H1 (cell line): ENCODE measurements around the gene DUSP18. TPM values are rescaled to one million over a fixed set of nuclear protein-coding genes. Genes with fewer than 3 reads are reported as not detected.

Experiments used
- CTCF ChIA-PET: fragments of 300-600 bp; sonication (Branson Sonifier 250); formaldehyde crosslinking; loops from one replicate; lab custom pipeline; 2021; ENCODE audit not compliant: partially characterized antibody; lab: Charles Lee
- POLR2A ChIA-PET: fragments of 300-600 bp; sonication (Branson Sonifier 250); formaldehyde crosslinking; loops from one replicate; lab custom pipeline; 2021; ENCODE audit warnings: inconsistent platforms; ENCODE audit not compliant: partially characterized antibody; lab: Charles Lee
- DNase-seq, 2 experiments: peaks; one replicate each; pipeline versions ENCODE4 v3.0.0 to v3.0.0-alpha.2; 2010 to 2022; ENCODE audit warnings: low spot score in 2 of 2, low read depth in 1 of 2, mixed read lengths in 1 of 2
- FAIRE-seq: peaks from 2 replicates; lab custom pipeline; 2011; peaks lifted over from hg19 to GRCh38; lab: Jason Lieb, UNC
- H2AFZ ChIP-seq: 2 replicates; pipeline ENCODE4 v1.8.1; 2012; ENCODE audit warnings: low read length, inconsistent platforms
- H2AK5ac ChIP-seq: 2 replicates; pipeline ENCODE4 v1.6.1; 2013; ENCODE audit warnings: low read depth, low read length
- H2BK120ac ChIP-seq: replicated peaks from 2 replicates; pipeline ENCODE3; 2013; ENCODE audit warnings: low read depth, low read length, inconsistent platforms
- H2BK12ac ChIP-seq: 2 replicates; pipeline ENCODE4 v1.6.1; 2013; ENCODE audit warnings: low read depth, low read length
- H2BK15ac ChIP-seq: 2 replicates; pipeline ENCODE4 v1.6.1; 2013; ENCODE audit warnings: low read length
- H2BK20ac ChIP-seq: 2 replicates; pipeline ENCODE4 v1.6.1; 2013; ENCODE audit warnings: low read length
- H2BK5ac ChIP-seq: 2 replicates; pipeline ENCODE4 v1.6.1; 2013; ENCODE audit warnings: low read depth, low read length
- H3K14ac ChIP-seq: 2 replicates; pipeline ENCODE4 v1.6.1; 2013; ENCODE audit warnings: inconsistent platforms; ENCODE audit not compliant: insufficient read length
- H3K18ac ChIP-seq: 2 replicates; pipeline ENCODE4 v1.6.1; 2013; ENCODE audit warnings: low read length; ENCODE audit errors: extremely low read depth
- H3K23ac ChIP-seq: 2 replicates; pipeline ENCODE4 v1.6.1; 2013; ENCODE audit warnings: inconsistent platforms; ENCODE audit not compliant: insufficient read length
- H3K23me2 ChIP-seq: 2 replicates; pipeline ENCODE4 v1.6.1; 2013; ENCODE audit warnings: low read depth, low read length
- H3K27ac ChIP-seq: 2 replicates; pipeline ENCODE4 v1.6.1; 2011; ENCODE audit warnings: low read depth, low read length, inconsistent platforms
- H3K27me3 ChIP-seq, 4 experiments: replicated peaks in 1 of 4; 1 replicate in 1 of 4; 2 replicates in 3 of 4; pipeline versions ENCODE4 v1.6.1 to v1.8.1; 2011 to 2013; ENCODE audit warnings: low read length in 3 of 4, mild to moderate bottlenecking in 3 of 4, inconsistent platforms in 2 of 4, mixed read lengths in 2 of 4, moderate library complexity in 1 of 4; ENCODE audit not compliant: control insufficient read depth in 3 of 4, insufficient read depth in 3 of 4; ENCODE audit errors: extremely low read depth in 1 of 4
- H3K36me3 ChIP-seq, 4 experiments: 2 replicates each; pipeline versions ENCODE4 v1.6.1 to v1.8.1; 2011 to 2013; ENCODE audit warnings: mild to moderate bottlenecking in 4 of 4, low read length in 3 of 4, moderate library complexity in 2 of 4, control low read depth in 1 of 4, inconsistent platforms in 1 of 4; ENCODE audit not compliant: insufficient read depth in 4 of 4, control insufficient read depth in 2 of 4
- H3K4ac ChIP-seq: replicated peaks from 2 replicates; pipeline ENCODE3; 2013; ENCODE audit warnings: low read length, low read depth, mixed read lengths, inconsistent platforms; ENCODE audit not compliant: insufficient read length
- H3K4me1 ChIP-seq, 4 experiments: replicated peaks in 1 of 4; 1 replicate in 1 of 4; 2 replicates in 3 of 4; pipeline versions ENCODE4 v1.6.1 to v1.8.1; 2011 to 2013; ENCODE audit warnings: low read length in 3 of 4, inconsistent platforms in 2 of 4, mixed read lengths in 1 of 4; ENCODE audit not compliant: insufficient read depth in 4 of 4, control insufficient read depth in 3 of 4
- H3K4me2 ChIP-seq, 2 experiments: 2 replicates each; pipeline versions ENCODE4 v1.6.1 to v1.8.1; 2011 to 2013; ENCODE audit warnings: low read depth in 2 of 2, low read length in 2 of 2, control low read depth in 1 of 2, inconsistent platforms in 1 of 2, mild to moderate bottlenecking in 1 of 2; ENCODE audit not compliant: insufficient read depth in 1 of 2
- H3K4me3 ChIP-seq, 4 experiments: fragments of 200-600, 300-600 bp in 1 of 4; sonication (generic), shearing (Covaris generic), sonication (Bioruptor Twin) in 1 of 4; 2 replicates each; pipeline versions ENCODE4 v1.5.1 to v1.8.1; 2011 to 2016; ENCODE audit warnings: low read length in 4 of 4, low read depth in 3 of 4, control low read depth in 2 of 4, inconsistent platforms in 2 of 4, mild to moderate bottlenecking in 2 of 4, mixed read lengths in 1 of 4, moderate library complexity in 1 of 4; ENCODE audit not compliant: insufficient read depth in 2 of 4; ENCODE audit errors: extremely low read depth in 1 of 4
- H3K56ac ChIP-seq: replicated peaks from 2 replicates; pipeline ENCODE3; 2013; ENCODE audit warnings: low read depth, mild to moderate bottlenecking, mixed read lengths, low read length, inconsistent platforms; ENCODE audit not compliant: insufficient read length
- H3K79me1 ChIP-seq: 2 replicates; pipeline ENCODE4 v1.6.1; 2013; ENCODE audit warnings: low read depth, low read length, control low read depth
- H3K79me2 ChIP-seq, 2 experiments: 2 replicates each; pipeline versions ENCODE4 v1.6.1 to v1.8.1; 2012 to 2013; ENCODE audit warnings: low read length in 2 of 2, mild to moderate bottlenecking in 2 of 2, inconsistent platforms in 1 of 2; ENCODE audit not compliant: insufficient read depth in 2 of 2, control insufficient read depth in 1 of 2
- H3K9ac ChIP-seq, 4 experiments: replicated peaks in 1 of 4; 1 replicate in 1 of 4; 2 replicates in 3 of 4; pipeline versions ENCODE4 v1.6.1 to v1.8.1; 2011 to 2013; ENCODE audit warnings: low read depth in 3 of 4, low read length in 3 of 4, control low read depth in 2 of 4, mild to moderate bottlenecking in 2 of 4, moderate library complexity in 2 of 4, inconsistent platforms in 1 of 4; ENCODE audit errors: extremely low read depth in 1 of 4
- H3K9me3 ChIP-seq, 2 experiments: 2 replicates each; pipeline versions ENCODE4 v1.6.1 to v1.8.1; 2012 to 2013; ENCODE audit warnings: mild to moderate bottlenecking in 2 of 2, moderate library complexity in 2 of 2, control low read depth in 1 of 2, inconsistent platforms in 1 of 2, low read depth in 1 of 2, low read length in 1 of 2, mixed read lengths in 1 of 2; ENCODE audit not compliant: insufficient read depth in 2 of 2
- H4K20me1 ChIP-seq, 2 experiments: replicated peaks in 1 of 2; 2 replicates each; pipeline versions ENCODE3 to v1.8.1; 2011 to 2013; ENCODE audit warnings: inconsistent platforms in 2 of 2, low read length in 2 of 2, mild to moderate bottlenecking in 1 of 2; ENCODE audit not compliant: insufficient read depth in 2 of 2, control insufficient read depth in 1 of 2
- H4K5ac ChIP-seq: 2 replicates; pipeline ENCODE4 v1.6.1; 2013; ENCODE audit warnings: low read length, low read depth, mixed read lengths, inconsistent platforms; ENCODE audit not compliant: insufficient read length
- H4K8ac ChIP-seq: 2 replicates; pipeline ENCODE4 v1.8.0; 2013; ENCODE audit warnings: mild to moderate bottlenecking, moderate library complexity, low read length, inconsistent platforms; ENCODE audit not compliant: insufficient read depth; ENCODE audit errors: extremely low read depth
- H4K91ac ChIP-seq: replicated peaks from 2 replicates; pipeline ENCODE3; 2013; ENCODE audit warnings: low read length, mixed read lengths, inconsistent platforms; ENCODE audit not compliant: insufficient read length
- CBX5 ChIP-seq: fragments of 300-800, 300-1000 bp; sonication (generic); IDR thresholded peaks from 2 replicates; pipeline ENCODE4 v1.7.1; 2016; ENCODE audit warnings: antibody characterized with exemption, low read length, low read depth
- RAD21 ChIP-seq, 2 experiments: IDR thresholded peaks in 1 of 2; conservative IDR thresholded peaks in 1 of 2; 2 replicates each; pipeline ENCODE4 v1.6.1; 2011; ENCODE audit warnings: low read depth in 2 of 2, low read length in 2 of 2, improper control_type of control experiment in 1 of 2, inconsistent platforms in 1 of 2, mild to moderate bottlenecking in 1 of 2, moderate library complexity in 1 of 2
- SAP30 ChIP-seq: fragments of 300-600 bp; sonication (generic); IDR thresholded peaks from 2 replicates; pipeline ENCODE4 v1.7.1; 2012; ENCODE audit warnings: low read length, moderate library complexity, mild to moderate bottlenecking, inconsistent platforms; ENCODE audit not compliant: insufficient read depth, insufficient replicate concordance
- SIRT6 ChIP-seq: IDR thresholded peaks from one replicate; pipeline ENCODE4 v1.7.1; 2012; ENCODE audit warnings: low read length, inconsistent platforms
- TAF7 ChIP-seq: optimal IDR thresholded peaks from 2 replicates; pipeline ENCODE3; 2011; ENCODE audit warnings: low read depth, mild to moderate bottlenecking, inconsistent platforms, low read length, moderate library complexity, borderline replicate concordance
- WGBS, 2 experiments: shearing (Covaris generic) in 1 of 2; methylation state at CpG; one replicate each; pipeline versions ENCODE4 v1.1.6 to v1.1.7; 2013 to 2015; ENCODE audit warnings: low lambda C conversion rate in 2 of 2, mixed read lengths in 2 of 2, inconsistent platforms in 1 of 2, low coverage in 1 of 2, missing lambda C conversion rate in 1 of 2; ENCODE audit not compliant: insufficient replicate concordance in 2 of 2, insufficient coverage in 1 of 2, insufficient read length in 1 of 2; ENCODE audit errors: extremely low coverage in 1 of 2, missing lambda C conversion rate in 1 of 2; 5-methylcytosine and 5-hydroxymethylcytosine counted together
- polyA plus RNA-seq, 7 experiments: library from polyadenylated mRNA; depleted of rRNA in 3 of 7; stranded (reverse) in 5 of 7; unstranded in 2 of 7; fragments of >200 nt in 5 of 7; fragments of 200-250 nt in 2 of 7; gene quantifications; 1 replicate in 5 of 7; 2 replicates in 1 of 7; 4 replicates in 1 of 7; pipeline versions ENCODE4 v1.2.1 to v1.2.3, GENCODE V29; 2011 to 2013; ENCODE audit warnings: missing spikeins in 2 of 7, mixed read lengths in 2 of 7
- total RNA-seq: library from RNA; stranded (reverse); fragmentation: NEBNext Ultra II Directional; extraction: Animal tissue kit (Norgen Biotek cat#: 25700); gene quantifications from 2 replicates; pipeline ENCODE4 v1.2.1, GENCODE V29; 2021

The DUSP18 gene
- total and polyA plus RNA-seq, 2 of the 8 experiments (the other 6 are each of a cell fraction or from before 2014, with no cell fraction given): 2.6 to 7.3 TPM

- H4K8ac ChIP-seq: no peak overlapping the region
- H3K27me3 ChIP-seq: no peaks in the 10 kb centered on the region
- H3K56ac ChIP-seq: no peak overlapping the region
- POLR2A ChIA-PET: interaction anchor here (2.1 kb wide), 1 partner anchor 8 kb away, joined by 4 read pairs; no protein-coding TSS in a partner anchor
- no peak overlapping the region for H2AK5ac ChIP-seq
- TF ChIP-seq SIRT6 (no peak), CBX5 (no peak), SAP30 (no peak), RAD21 (IDR thresholded peaks at IDR 0.05 in 1 of 2, conservative IDR thresholded peaks at IDR 0.05 in 1 of 2; ENCODE audit: low read depth in 2 of 2, low read length in 2 of 2) (no peak), TAF7 (no peak)
- TF ChIP-seq, all 59 proteins: peak for 0
- Histone ChIP-seq H4K91ac (no peak overlapping the region), H4K20me1 (no peaks in the 10 kb centered on the region), H3K79me2 (no peaks in the 10 kb centered on the region), H2AFZ (no peak overlapping the region), H2BK120ac (no peak overlapping the region), H2BK20ac (no peak overlapping the region), H3K4me3 (no peak overlapping the region), H3K79me1 (no peaks in the 10 kb centered on the region; the same call in 1 of the 2 replicates), H2BK15ac (no peak overlapping the region), H3K18ac (no peak overlapping the region), H3K14ac (no peak overlapping the region), H3K36me3 (no peaks in the 10 kb centered on the region), H3K4me1 (peaks cover 0 to 5% (median 2%) of the 10 kb centered on the region in 4 experiments; a peak in 4 of 7 replicates), H3K9me3 (no peaks in the 10 kb centered on the region), H3K23ac (no peak overlapping the region), H2BK12ac (no peak overlapping the region), H3K23me2 (no peaks in the 10 kb centered on the region), H3K9ac (no peak overlapping the region), H3K4me2 (no peak overlapping the region), H3K27ac (no peak overlapping the region), H2BK5ac (no peak overlapping the region), H3K4ac (no peak overlapping the region), H4K5ac (no peak overlapping the region)
- WGBS, 2 experiments: 90% methylated on average over 7 of the region's 7 CpGs; no CpG with 5 or more reads in 1 of the 2 experiments
- CTCF ChIA-PET: interaction anchor here (1.3 to 2.7 kb wide), 4 partner anchors 8 to 70 kb away, joined by 3 to 10 read pairs (median 6); no protein-coding TSS in a partner anchor
- FAIRE-seq (no peak), DNase-seq (no peak)
Measured at GRCh38 chr22:30685178-30685577, 17.5 kb upstream of the DUSP18 start.
